IMR-90 (cell line): ENCODE data around the gene COL4A2.

Experiments used
- BHLHE40 ChIP-seq: fragments of 150-350 bp; IDR thresholded peaks from 2 replicates; pipeline ENCODE4 v1.6.1; 2016; ENCODE audit warnings: mild to moderate bottlenecking, low read depth, low read length
- CHD1 ChIP-seq: IDR thresholded peaks from 2 replicates; pipeline ENCODE4 v1.6.1; 2012; ENCODE audit warnings: low read depth, low read length, improper control_type of control experiment
- FOS ChIP-seq: fragments of 150-350 bp; IDR thresholded peaks from 2 replicates; pipeline ENCODE4 v1.6.1; 2016; ENCODE audit warnings: low read depth, low read length
- MAFK ChIP-seq: IDR thresholded peaks from 2 replicates; pipeline ENCODE4 v1.6.1; 2012; ENCODE audit warnings: low read depth, low read length, improper control_type of control experiment
- MAZ ChIP-seq: IDR thresholded peaks from 2 replicates; pipeline ENCODE4 v1.6.1; 2012; ENCODE audit warnings: low read depth, mild to moderate bottlenecking, low read length, improper control_type of control experiment, moderate library complexity, borderline replicate concordance
- MXI1 ChIP-seq: IDR thresholded peaks from 2 replicates; pipeline ENCODE4 v1.6.1; 2012; ENCODE audit warnings: low read depth, mild to moderate bottlenecking, low read length, moderate library complexity, borderline replicate concordance
- POLR2A ChIP-seq: IDR thresholded peaks from 2 replicates; pipeline ENCODE4 v1.6.1; 2012; ENCODE audit warnings: mild to moderate bottlenecking, low read depth, low read length
- RAD21 ChIP-seq: IDR thresholded peaks from 2 replicates; pipeline ENCODE4 v1.6.1; 2012; ENCODE audit warnings: low read length, improper control_type of control experiment
- RCOR1 ChIP-seq: IDR thresholded peaks from 2 replicates; pipeline ENCODE4 v1.6.1; 2012; ENCODE audit warnings: mild to moderate bottlenecking, low read length, improper control_type of control experiment; ENCODE audit not compliant: insufficient replicate concordance
- RFX5 ChIP-seq: IDR thresholded peaks from 2 replicates; pipeline ENCODE4 v1.8.0; 2012; ENCODE audit warnings: low read depth, mild to moderate bottlenecking, low read length, moderate library complexity
- SMC3 ChIP-seq: fragments of 150-350 bp; IDR thresholded peaks from 2 replicates; pipeline ENCODE4 v1.6.1; 2016; ENCODE audit warnings: low read depth, mild to moderate bottlenecking, antibody characterized with exemption, low read length, moderate library complexity
- TF ChIP-seq, protein P1 (sequence below): conservative IDR thresholded peaks from 2 replicates; pipeline ENCODE4 v1.5.1; 2012; ENCODE audit warnings: mild to moderate bottlenecking, low read depth, low read length, improper control_type of control experiment
- TF ChIP-seq, protein P2 (sequence below): fragments of 150-350 bp; IDR thresholded peaks from 2 replicates; pipeline ENCODE4 v1.6.1; 2017; ENCODE audit warnings: mild to moderate bottlenecking, antibody characterized with exemption, low read length, low read depth
- TF ChIP-seq, protein P3 (sequence below): fragments of 150-350 bp; IDR thresholded peaks from 2 replicates; pipeline ENCODE4 v1.6.1; 2016; ENCODE audit warnings: low read depth, mild to moderate bottlenecking, low read length, moderate library complexity, borderline replicate concordance

DNA sequence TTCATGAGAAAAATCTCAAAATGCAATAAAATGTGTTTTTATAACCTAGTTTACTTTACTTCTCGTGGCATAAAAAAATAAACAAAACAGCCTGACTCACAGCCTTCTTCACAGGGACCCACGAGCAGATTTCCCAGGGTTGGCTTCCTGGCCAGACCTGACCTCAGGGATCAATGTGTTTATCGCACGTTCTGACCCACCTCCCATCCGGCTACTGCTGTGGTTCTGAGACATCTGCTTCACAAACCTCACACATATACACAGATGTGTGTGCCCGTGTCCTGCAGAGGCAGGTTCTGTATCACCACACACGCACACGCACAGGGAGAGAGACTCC is 118.3 kb downstream of the COL4A2 start:
- TF ChIP-seq RAD21 (no peak), POLR2A (0 out of 2 replicates have a peak, but pooled peaks have one; percentile 24), FOS (peak; percentile 74), MXI1 (0 out of 2 replicates have a peak, but pooled peaks have one; percentile 23), MAFK (no peak), SMC3 (no peak), MAZ (no peak), BHLHE40 (peak; percentile 94), RFX5 (no peak), CHD1 (no peak), RCOR1 (no peak)
- TF ChIP-seq, protein P1, sequence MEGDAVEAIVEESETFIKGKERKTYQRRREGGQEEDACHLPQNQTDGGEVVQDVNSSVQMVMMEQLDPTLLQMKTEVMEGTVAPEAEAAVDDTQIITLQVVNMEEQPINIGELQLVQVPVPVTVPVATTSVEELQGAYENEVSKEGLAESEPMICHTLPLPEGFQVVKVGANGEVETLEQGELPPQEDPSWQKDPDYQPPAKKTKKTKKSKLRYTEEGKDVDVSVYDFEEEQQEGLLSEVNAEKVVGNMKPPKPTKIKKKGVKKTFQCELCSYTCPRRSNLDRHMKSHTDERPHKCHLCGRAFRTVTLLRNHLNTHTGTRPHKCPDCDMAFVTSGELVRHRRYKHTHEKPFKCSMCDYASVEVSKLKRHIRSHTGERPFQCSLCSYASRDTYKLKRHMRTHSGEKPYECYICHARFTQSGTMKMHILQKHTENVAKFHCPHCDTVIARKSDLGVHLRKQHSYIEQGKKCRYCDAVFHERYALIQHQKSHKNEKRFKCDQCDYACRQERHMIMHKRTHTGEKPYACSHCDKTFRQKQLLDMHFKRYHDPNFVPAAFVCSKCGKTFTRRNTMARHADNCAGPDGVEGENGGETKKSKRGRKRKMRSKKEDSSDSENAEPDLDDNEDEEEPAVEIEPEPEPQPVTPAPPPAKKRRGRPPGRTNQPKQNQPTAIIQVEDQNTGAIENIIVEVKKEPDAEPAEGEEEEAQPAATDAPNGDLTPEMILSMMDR = no peak
- TF ChIP-seq, protein P2, sequence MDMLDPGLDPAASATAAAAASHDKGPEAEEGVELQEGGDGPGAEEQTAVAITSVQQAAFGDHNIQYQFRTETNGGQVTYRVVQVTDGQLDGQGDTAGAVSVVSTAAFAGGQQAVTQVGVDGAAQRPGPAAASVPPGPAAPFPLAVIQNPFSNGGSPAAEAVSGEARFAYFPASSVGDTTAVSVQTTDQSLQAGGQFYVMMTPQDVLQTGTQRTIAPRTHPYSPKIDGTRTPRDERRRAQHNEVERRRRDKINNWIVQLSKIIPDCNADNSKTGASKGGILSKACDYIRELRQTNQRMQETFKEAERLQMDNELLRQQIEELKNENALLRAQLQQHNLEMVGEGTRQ = no peak
- TF ChIP-seq, protein P3, sequence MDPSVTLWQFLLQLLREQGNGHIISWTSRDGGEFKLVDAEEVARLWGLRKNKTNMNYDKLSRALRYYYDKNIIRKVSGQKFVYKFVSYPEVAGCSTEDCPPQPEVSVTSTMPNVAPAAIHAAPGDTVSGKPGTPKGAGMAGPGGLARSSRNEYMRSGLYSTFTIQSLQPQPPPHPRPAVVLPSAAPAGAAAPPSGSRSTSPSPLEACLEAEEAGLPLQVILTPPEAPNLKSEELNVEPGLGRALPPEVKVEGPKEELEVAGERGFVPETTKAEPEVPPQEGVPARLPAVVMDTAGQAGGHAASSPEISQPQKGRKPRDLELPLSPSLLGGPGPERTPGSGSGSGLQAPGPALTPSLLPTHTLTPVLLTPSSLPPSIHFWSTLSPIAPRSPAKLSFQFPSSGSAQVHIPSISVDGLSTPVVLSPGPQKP = no peak
